Limb (tissue), 2 donors: ENCODE data around the gene ANO9.
"Not testable (repeated sequence)": the region's sequence is repeated elsewhere in the genome, so short reads cannot be mapped to it uniquely, and the experiment has no call there.

ENCODE experiments used
- DNase-seq, 2 donors: peaks; one replicate each; pipeline ENCODE4 v3.0.0-alpha.2; 2016; ENCODE audit errors: extremely low spot score in 2 of 2

Gene ANO9

DNA sequence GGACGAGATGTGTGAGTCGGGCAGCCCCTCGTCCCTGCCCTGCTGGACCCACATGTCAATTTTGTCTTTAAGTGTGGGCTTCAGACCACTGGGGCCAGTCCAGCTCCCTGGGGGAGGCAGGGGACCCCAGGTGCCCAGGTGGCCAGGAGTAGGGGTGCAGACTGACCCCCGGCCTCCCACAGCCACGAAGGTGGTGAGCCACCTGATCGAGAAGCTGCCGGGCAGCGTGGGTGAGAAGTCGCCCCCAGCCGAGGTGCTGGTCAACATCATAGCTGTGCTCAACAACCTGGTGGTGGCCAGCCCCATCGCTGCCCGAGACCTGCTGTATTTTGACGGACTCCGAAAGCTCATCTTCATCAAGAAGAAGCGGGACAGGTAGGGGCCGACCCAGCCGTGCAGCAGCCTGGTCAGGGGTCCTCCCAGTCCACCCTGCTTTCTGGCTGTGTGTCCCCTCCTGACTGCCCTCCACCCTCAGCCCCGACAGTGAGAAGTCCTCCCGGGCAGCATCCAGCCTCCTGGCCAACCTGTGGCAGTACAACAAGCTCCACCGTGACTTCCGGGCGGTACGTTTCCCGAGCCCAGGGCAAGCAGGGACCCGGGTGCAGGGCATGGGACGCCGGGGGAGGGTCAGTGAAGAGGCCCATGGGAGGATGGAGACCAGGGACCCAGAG, 37.9 kb downstream of the ANO9 start:
- DNase-seq = no peak

DNA sequence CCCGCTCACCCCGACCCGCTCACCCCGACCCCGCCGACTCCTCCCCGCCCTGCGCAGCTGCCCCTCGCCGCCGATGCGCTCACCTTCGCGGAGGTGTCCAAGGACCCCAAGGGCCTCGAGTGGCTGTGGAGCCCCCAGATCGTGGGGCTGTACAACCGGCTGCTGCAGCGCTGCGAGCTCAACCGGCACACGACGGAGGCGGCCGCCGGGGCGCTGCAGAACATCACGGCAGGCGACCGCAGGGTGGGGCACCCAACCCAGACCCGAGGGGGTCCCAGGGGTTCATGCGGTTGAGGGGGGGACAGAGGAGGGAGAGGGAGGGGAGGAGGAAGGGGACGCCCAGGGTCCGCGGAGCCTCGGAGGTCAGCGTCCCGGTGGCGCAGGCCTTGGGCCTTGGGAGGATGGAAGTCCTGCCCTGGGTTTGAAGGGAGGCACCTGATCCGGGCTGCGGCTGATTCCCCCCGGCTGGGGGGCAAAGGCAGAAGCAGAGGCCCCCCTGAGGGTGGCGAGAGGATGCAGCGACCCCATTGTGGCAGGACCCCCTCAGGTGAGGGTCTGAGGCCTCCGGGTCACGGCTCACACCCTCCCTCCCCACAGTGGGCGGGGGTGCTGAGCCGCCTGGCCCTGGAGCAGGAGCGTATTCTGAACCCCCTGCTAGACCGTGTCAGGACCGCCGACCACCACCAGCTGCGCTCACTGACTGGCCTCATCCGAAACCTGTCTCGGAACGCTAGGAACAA, 38.6 kb downstream of the ANO9 start:
- DNase-seq = no peak

DNA sequence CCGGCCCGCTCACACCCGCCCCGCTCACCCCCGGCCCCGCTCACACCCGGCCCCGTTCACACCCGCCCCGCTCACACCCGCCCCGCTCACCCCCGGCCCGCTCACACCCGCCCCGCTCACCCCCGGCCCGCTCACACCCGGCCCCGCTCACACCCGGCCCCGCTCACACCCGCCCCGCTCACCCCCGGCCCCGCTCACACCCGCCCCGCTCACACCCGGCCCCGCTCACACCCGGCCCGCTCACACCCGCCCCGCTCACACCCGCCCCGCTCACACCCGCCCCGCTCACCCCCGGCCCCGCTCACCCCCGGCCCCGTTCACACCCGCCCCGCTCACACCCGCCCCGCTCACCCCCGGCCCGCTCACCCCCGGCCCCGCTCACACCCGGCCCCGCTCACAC, 40.6 kb downstream of the ANO9 start:
- DNase-seq = not testable (repeated sequence)

- no peak for DNase-seq
These were observed 41.5 kb downstream of the ANO9 start for GRCh38 chr11:400241-400689.

DNA sequence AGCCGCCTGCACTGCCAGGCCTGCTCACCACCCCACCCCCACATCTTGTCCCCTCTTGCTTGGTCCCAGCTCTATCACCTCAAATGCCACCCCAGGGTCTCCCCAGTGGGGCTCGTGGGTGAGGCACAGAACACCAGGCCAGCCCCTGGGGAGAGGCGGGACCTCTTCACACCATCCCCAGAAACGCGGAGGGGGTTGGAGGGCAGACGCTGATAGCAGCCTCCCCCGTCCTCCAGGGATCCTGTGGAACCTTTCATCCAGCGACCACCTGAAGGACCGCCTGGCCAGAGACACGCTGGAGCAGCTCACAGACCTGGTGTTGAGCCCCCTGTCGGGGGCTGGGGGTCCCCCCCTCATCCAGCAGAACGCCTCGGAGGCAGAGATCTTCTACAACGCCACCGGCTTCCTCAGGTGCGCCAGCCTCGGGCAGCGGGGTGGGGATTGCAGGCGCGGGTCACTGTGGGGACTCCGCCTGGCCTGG, 42.0 kb downstream of the ANO9 start:
- DNase-seq = no peak

DNA sequence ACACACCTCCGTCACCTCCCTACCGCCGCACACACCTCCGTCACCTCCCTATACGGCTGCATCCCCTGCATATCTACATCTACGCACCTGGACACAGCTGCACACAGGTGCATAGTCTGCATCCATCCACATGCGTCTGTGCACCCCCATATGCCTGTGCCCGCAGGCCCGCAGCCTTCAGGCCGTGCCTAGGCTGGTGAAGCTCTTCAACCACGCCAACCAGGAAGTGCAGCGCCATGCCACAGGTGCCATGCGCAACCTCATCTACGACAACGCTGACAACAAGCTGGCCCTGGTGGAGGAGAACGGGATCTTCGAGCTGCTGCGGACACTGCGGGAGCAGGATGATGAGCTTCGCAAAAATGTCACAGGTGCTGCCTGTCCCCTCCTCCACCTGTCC, 43.0 kb downstream of the ANO9 start:
- DNase-seq = no peak

DNA sequence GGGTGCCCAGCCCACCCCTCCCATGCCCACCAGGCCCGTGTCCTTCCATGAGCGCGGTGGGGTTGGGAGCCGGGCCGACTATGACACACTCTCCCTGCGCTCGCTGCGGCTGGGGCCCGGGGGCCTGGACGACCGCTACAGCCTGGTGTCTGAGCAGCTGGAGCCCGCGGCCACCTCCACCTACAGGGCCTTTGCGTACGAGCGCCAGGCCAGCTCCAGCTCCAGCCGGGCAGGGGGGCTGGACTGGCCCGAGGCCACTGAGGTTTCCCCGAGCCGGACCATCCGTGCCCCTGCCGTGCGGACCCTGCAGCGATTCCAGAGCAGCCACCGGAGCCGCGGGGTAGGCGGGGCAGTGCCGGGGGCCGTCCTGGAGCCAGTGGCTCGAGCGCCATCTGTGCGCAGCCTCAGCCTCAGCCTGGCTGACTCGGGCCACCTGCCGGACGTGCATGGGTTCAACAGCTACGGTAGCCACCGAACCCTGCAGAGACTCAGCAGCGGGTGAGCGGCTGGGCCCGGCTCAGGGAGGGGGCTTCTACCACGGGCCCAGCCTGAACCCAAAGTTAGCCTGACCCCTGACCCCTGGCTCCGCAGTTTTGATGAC, 44.8 kb downstream of the ANO9 start:
- peak; percentile 61 to 67 for DNase-seq

DNA sequence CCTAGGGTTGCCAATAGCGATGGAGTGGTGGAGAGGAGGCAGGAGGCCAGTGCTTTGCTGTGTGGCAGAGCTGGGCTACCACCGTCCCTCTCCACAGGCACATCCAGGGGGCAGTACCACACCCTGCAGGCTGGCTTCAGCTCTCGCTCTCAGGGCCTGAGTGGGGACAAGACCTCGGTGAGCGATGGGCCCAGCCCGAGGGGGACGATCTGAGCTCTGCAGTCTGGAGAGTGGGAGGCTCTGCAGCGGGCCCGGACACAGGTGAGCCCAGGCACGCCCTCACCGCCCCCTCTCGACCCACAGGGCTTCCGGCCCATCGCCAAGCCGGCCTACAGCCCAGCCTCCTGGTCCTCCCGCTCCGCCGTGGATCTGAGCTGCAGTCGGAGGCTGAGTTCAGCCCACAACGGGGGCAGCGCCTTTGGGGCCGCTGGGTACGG, 45.3 kb downstream of the ANO9 start:
- no peak for DNase-seq

DNA sequence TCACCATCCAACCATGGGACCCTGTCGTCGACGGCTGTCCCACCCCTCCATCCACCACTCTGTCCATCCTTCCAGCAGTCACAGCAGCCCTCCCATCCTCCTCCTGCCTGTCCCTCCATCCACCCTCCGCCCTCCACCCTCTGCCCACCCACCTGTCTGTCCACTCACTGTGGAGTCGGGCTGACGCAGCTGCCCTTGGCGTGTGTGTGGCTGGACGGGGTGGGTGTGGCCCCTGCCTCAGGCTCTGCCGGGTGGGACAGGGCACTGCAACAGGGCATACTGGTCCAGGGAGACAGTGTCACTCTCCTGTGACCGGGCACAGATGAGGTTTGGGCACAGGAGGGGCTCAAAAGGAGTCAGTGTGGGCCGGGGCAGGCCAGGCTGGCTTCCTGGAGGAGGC, 45.9 kb downstream of the ANO9 start:
- no peak for DNase-seq

DNA sequence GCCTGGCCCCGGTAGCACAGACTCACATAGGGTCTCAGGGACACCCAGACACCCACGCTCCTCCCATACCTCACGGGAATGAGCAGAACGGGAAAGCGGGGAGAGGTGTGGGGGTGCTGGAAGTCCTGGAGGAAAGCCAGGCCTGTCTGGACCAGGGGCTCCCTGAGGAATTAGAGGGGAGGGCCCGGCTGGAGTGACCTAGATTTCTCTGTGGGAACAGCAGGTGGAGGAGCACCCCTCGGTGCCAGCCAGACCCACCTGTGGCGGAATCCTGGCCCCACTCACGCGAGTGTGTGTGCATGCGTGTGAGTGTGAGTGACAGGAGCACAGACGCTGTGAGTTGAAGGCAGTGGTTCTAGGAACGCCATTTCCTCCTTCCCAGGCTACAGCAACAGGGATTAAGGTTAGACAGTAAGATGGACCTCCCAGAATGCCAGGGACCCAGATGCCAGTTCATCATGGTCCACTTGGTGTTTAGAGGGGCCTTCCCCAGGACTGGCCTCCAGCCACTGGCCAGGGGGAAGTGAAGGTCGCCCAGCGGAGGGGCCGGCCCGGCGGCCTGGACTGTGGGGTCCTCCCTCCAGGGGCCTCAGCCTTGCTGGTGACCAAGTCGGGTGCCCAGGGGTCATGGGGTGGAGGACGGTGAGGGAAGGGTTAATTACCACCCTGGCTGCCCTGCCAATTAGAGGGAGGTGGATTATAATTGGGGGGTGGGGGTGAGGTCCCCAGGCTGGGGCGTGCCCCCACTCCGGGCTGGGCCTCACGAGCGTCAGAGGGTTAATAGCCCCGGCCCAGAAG, 46.8 kb downstream of the ANO9 start:
- DNase-seq = no peak

GRCh38 chr11:394034-394857, 47.6 kb downstream of the ANO9 start, which contains the start of gene PKP3:
Gene PKP3 (plus strand): TSS chr11:394209. CDS start chr11:394293, 84 bp downstream.
- no peak for DNase-seq

DNA sequence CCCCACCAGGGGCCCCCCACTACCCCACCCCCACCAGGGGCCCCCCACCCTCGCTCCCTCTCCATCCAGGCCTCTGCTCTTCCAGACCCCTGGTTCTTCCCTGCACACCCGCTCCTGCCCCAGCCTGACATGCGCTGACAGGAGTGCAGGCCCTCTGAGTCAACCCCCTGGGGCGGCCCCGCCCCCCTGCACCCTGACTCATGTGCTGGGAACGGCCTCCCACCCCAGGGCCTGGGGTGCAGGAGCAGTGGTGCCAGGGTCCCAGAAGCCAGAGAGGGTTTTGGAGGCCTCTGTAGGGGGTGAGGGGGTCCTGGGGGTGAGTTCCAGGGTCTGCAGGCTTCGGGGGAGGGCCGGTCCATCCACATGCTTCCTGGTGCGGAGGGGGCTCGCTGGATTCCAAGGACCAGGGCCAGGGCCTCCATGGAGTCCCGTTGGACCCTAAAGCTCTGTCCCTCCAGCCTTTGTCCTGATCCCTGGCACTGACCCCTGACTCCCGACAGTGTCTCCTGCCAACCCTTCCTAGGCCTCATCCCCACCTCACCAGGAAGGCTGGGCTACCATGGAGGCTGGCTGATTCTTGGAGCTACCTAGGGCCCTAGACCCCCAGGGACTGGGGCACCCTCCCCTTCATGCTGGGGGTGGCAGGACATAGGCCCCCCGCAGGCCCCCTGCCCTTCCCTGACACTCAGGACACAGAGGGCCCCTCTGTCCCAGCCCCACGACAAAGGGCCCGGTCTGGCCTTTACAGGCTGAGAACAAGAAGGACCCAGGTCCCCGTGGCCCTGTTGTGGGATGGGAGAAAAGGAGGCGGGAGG, 48.4 kb downstream of the ANO9 start:
- no peak for DNase-seq

- DNase-seq = no peak
These were observed 49.6 kb downstream of the ANO9 start for GRCh38 chr11:392102-392777.

GRCh38 chr11:391117-392017, 50.4 kb downstream of the ANO9 start:
- DNase-seq = no peak

DNA sequence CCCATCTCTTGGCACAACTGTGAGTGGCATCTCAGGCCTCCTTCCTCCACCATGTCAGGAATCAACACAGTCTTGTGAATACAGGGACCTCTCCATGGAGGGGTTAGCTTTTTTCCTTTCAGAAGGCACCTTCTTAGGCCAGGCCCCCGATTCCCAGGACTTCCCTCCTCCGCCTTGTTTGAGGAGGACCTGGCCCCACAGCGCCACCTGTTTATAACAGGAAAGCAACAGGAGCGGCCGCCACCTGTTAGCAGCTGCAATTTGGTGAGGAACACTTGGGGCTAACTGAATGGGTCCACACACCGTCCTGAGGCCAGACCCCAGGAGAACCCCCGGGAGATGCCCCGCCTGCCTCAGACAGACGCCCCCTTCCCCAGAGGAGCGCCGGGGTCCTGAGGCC, 51.6 kb downstream of the ANO9 start:
- DNase-seq = no peak

GRCh38 chr11:389369-389768, 52.4 kb downstream of the ANO9 start:
- DNase-seq = not testable (repeated sequence)

DNA sequence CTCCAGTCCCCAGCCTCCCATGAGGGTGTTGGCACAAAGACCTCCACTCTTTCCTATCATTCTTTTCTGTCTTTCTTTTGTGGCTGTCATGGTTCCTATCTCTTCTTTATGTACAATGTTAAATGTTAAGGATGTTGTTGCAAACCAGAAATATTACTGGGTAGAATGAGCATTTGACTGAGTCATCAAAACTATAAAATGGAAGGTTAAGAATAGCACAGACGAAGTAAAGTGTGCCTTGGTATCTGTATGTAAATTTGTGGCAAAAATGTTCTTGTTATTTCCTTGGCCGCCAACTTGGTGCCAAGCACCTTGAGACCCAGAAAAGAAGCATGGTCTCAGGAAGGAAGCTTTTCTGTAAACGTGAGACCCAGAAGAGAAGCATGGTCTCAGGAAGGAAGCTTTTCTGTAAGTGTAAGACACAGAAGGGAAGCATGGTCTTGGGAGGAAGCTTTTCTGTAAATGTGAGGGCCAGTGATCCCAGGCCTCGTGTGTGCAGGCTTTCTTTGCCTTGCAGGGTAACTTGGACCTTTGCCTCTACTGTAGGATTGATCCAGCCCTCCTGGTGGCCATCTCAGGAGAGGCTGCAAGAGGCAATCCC, 54.5 kb downstream of the ANO9 start:
- DNase-seq = no peak

- no peak for DNase-seq
These were observed 55.3 kb downstream of the ANO9 start for GRCh38 chr11:386483-386882.
